ENCODE data around the gene SLC13A4. TPM values are rescaled to one million over a fixed set of nuclear protein-coding genes. Genes with fewer than 3 reads are reported as not detected.

SLC13A4 gene
- total and polyA plus RNA-seq, 4 donors, result 0.01 to 0.17 (median 0.10) TPM

GRCh38 chr7:135729230-135729629 lies 1.2 kb upstream of the SLC13A4 start (continued):
- TF ChIP-seq ZBTB33 (IDR thresholded peaks at IDR 0.05), result no peak

- Histone ChIP-seq H3K4me3 (ENCODE audit: low read depth in 1 of 3, low read length in 3 of 3) (no peak overlapping the region), H3K27ac (ENCODE audit: low read depth in 1 of 2, low read length in 2 of 2) (no peak overlapping the region), H3K36me3 (ENCODE audit: control insufficient read depth in 4 of 4, insufficient read depth in 3 of 4, low read depth in 1 of 4, low read length in 3 of 4) (no peaks in the 10 kb centered on the region), H3K27me3 (ENCODE audit: control insufficient read depth in 4 of 4, insufficient read depth in 4 of 4, low read length in 3 of 4) (peaks cover 0 to 2% (median 0%) of the 10 kb centered on the region in 4 donors), H3K9ac (ENCODE audit: low read depth in 1 of 2, low read length in 2 of 2) (no peak overlapping the region), H3K9me3 (ENCODE audit: control insufficient read depth in 4 of 4, low read length in 3 of 4) (no peaks in the 10 kb centered on the region), H3K4me1 (ENCODE audit: control insufficient read depth in 4 of 4, insufficient read depth in 4 of 4, low read length in 3 of 4) (no peaks in the 10 kb centered on the region)
- TF ChIP-seq FOXA1 (IDR thresholded peaks at IDR 0.05), result no peak
- no peak for TF ChIP-seq REST (IDR thresholded peaks at IDR 0.05)
- no peak for TF ChIP-seq NR2F2 (IDR thresholded peaks at IDR 0.05)
- no peak for TF ChIP-seq HNF4A (conservative IDR thresholded peaks at IDR 0.05)
- no peak for TF ChIP-seq YY1 (IDR thresholded peaks at IDR 0.05)
- TF ChIP-seq RAD21 (IDR thresholded peaks at IDR 0.05), result no peak
- TF ChIP-seq JUND (IDR thresholded peaks at IDR 0.05), result no peak
- WGBS, result 88% methylated on average over 30 of the region's 30 CpGs
- no peak for DNase-seq (ENCODE audit: low spot score)
Measured at GRCh38 chr7:135726911-135727673, 894 bp downstream of the SLC13A4 start.

DNA sequence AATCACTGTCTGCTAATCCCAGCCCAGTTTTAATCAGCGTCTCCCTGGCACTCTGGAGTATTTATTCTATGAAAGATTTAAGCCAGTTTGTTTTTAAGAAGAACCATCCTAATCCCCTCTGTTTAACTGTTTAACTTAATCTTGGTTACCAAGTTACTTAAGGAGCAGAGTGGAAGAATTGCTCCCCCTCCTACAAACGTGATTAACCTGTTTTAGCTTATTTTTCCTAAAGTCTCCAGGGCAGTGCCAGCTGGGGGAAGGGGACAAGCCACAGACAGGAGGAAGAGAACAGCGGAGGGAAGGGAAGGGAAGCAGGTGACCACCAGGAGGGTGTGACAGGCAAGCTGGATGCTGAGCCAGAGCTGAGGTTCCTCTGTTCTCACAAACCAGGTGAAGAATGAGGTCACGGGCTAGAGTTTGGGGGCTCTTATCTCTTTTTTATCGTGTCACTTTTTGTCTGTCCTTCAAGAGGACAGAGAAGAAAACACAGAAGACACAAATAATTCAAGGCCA lies 1.7 kb downstream of the SLC13A4 start:
- Histone ChIP-seq H3K4me3 (ENCODE audit: low read depth in 1 of 3, low read length in 3 of 3) (no peak overlapping the region), H3K27me3 (ENCODE audit: control insufficient read depth in 4 of 4, insufficient read depth in 4 of 4, low read length in 3 of 4) (peaks cover 0 to 2% (median 0%) of the 10 kb centered on the region in 4 donors), H3K27ac (ENCODE audit: low read depth in 1 of 2, low read length in 2 of 2) (no peak overlapping the region), H3K4me1 (ENCODE audit: control insufficient read depth in 4 of 4, insufficient read depth in 4 of 4, low read length in 3 of 4) (no peaks in the 10 kb centered on the region), H3K9ac (ENCODE audit: low read depth in 1 of 2, low read length in 2 of 2) (no peak overlapping the region), H3K36me3 (ENCODE audit: control insufficient read depth in 4 of 4, insufficient read depth in 3 of 4, low read depth in 1 of 4, low read length in 3 of 4) (no peaks in the 10 kb centered on the region), H3K9me3 (ENCODE audit: control insufficient read depth in 4 of 4, low read length in 3 of 4) (no peaks in the 10 kb centered on the region)
- 45% methylated on average over 5 of the region's 5 CpGs for WGBS
- DNase-seq (ENCODE audit: low spot score), result no peak
- TF ChIP-seq HNF4A (conservative IDR thresholded peaks at IDR 0.05), result no peak
- TF ChIP-seq FOXA2 (IDR thresholded peaks at IDR 0.05), result no peak
- no peak for TF ChIP-seq RAD21 (IDR thresholded peaks at IDR 0.05)
- no peak for TF ChIP-seq REST (IDR thresholded peaks at IDR 0.05)
- no peak for TF ChIP-seq EGR1 (IDR thresholded peaks at IDR 0.05; ENCODE audit: low read depth in 2 of 2)
- TF ChIP-seq SP1 (IDR thresholded peaks at IDR 0.05), result no peak
- no peak for TF ChIP-seq FOXA1 (IDR thresholded peaks at IDR 0.05)
- no peak for TF ChIP-seq GABPA (IDR thresholded peaks at IDR 0.05 in 1 of 2, conservative IDR thresholded peaks at IDR 0.05 in 1 of 2)
- no peak for TF ChIP-seq RXRA (IDR thresholded peaks at IDR 0.05)
- TF ChIP-seq, protein P1, sequence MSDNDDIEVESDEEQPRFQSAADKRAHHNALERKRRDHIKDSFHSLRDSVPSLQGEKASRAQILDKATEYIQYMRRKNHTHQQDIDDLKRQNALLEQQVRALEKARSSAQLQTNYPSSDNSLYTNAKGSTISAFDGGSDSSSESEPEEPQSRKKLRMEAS (IDR thresholded peaks at IDR 0.05), result no peak
- no peak for TF ChIP-seq HNF4G (IDR thresholded peaks at IDR 0.05)
- no peak for TF ChIP-seq TAF1 (conservative IDR thresholded peaks at IDR 0.05)
- no peak for TF ChIP-seq JUND (IDR thresholded peaks at IDR 0.05)
- TF ChIP-seq, protein P2, sequence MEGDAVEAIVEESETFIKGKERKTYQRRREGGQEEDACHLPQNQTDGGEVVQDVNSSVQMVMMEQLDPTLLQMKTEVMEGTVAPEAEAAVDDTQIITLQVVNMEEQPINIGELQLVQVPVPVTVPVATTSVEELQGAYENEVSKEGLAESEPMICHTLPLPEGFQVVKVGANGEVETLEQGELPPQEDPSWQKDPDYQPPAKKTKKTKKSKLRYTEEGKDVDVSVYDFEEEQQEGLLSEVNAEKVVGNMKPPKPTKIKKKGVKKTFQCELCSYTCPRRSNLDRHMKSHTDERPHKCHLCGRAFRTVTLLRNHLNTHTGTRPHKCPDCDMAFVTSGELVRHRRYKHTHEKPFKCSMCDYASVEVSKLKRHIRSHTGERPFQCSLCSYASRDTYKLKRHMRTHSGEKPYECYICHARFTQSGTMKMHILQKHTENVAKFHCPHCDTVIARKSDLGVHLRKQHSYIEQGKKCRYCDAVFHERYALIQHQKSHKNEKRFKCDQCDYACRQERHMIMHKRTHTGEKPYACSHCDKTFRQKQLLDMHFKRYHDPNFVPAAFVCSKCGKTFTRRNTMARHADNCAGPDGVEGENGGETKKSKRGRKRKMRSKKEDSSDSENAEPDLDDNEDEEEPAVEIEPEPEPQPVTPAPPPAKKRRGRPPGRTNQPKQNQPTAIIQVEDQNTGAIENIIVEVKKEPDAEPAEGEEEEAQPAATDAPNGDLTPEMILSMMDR (IDR thresholded peaks at IDR 0.05; ENCODE audit: low read depth, low read length, missing input control), result no peak

Data from liver (tissue), 9 donors.